Skeletal muscle tissue (tissue), 4 donors: ENCODE measurements around the gene PSMD6. TPM values are rescaled to one million over a fixed set of nuclear protein-coding genes. Genes with fewer than 3 reads are reported as not detected.

Source experiments
- H3K27ac ChIP-seq: one replicate; pipeline ENCODE4 v1.7.0; 2013; ENCODE audit warnings: mild to moderate bottlenecking, low read depth, low read length, inconsistent platforms
- H3K27me3 ChIP-seq, 3 donors: one replicate each; pipeline ENCODE4 v1.7.0; 2013; ENCODE audit warnings: low read length in 3 of 3; ENCODE audit not compliant: control insufficient read depth in 3 of 3, insufficient read depth in 3 of 3
- H3K36me3 ChIP-seq, 3 donors: one replicate each; pipeline ENCODE4 v1.7.0; 2013; ENCODE audit warnings: low read length in 3 of 3; ENCODE audit not compliant: control insufficient read depth in 3 of 3, insufficient read depth in 3 of 3
- H3K4me1 ChIP-seq, 3 donors: one replicate each; pipeline ENCODE4 v1.7.0; 2013; ENCODE audit warnings: low read length in 3 of 3, mild to moderate bottlenecking in 3 of 3; ENCODE audit not compliant: control insufficient read depth in 3 of 3, insufficient read depth in 3 of 3
- H3K4me3 ChIP-seq, 3 donors: one replicate each; pipeline ENCODE4 v1.7.0; 2013; ENCODE audit warnings: low read length in 3 of 3
- H3K9ac ChIP-seq, 3 donors: one replicate each; pipeline ENCODE4 v1.7.0; 2013; ENCODE audit warnings: low read length in 3 of 3, mild to moderate bottlenecking in 3 of 3, moderate library complexity in 2 of 3, low read depth in 1 of 3
- H3K9me3 ChIP-seq, 3 donors: one replicate each; pipeline ENCODE4 v1.7.0; 2013; ENCODE audit warnings: low read length in 3 of 3; ENCODE audit not compliant: control insufficient read depth in 3 of 3
- total RNA-seq: library from RNA; depleted of rRNA; stranded (reverse); fragments of >200 nt; gene quantifications from one replicate; pipeline ENCODE4 v1.2.3, GENCODE V29; 2014
- donor health status: Osteomylitis.

PSMD6 gene
- total RNA-seq, 1 donor from 2014 or later: 70.5 TPM

DNA sequence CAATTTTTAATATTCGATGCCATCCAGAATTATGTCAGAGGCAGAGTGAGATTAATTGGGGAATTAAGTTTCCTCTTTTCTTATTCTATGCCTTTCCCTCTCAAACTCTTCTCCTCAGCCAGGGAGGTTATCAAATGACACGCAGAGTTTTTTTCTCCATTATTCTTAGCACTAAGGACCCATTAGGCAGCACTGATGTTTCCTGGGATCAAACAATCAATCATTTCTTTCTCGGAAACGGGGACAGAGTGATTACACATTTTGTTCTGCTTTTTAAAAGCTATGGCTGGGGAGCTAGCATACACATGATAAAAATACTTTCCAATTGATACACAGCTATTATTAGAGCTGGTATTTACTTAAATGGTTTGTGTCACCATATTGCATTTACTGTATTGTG is 35.3 kb upstream of the PSMD6 start:
- Histone ChIP-seq H3K27me3 (no peaks in the 10 kb centered on the region), H3K4me3 (no peak overlapping the region), H3K9ac (no peak overlapping the region), H3K36me3 (no peaks in the 10 kb centered on the region), H3K27ac (no peak overlapping the region), H3K4me1 (no peaks in the 10 kb centered on the region), H3K9me3 (no peaks in the 10 kb centered on the region)

- Histone ChIP-seq H3K9me3 (no peaks in the 10 kb centered on the region), H3K4me1 (no peaks in the 10 kb centered on the region), H3K27me3 (no peaks in the 10 kb centered on the region), H3K4me3 (no peak overlapping the region), H3K27ac (no peak overlapping the region), H3K36me3 (no peaks in the 10 kb centered on the region), H3K9ac (no peak overlapping the region)
These were observed 33.9 kb upstream of the PSMD6 start for GRCh38 chr3:64057231-64057630.

DNA sequence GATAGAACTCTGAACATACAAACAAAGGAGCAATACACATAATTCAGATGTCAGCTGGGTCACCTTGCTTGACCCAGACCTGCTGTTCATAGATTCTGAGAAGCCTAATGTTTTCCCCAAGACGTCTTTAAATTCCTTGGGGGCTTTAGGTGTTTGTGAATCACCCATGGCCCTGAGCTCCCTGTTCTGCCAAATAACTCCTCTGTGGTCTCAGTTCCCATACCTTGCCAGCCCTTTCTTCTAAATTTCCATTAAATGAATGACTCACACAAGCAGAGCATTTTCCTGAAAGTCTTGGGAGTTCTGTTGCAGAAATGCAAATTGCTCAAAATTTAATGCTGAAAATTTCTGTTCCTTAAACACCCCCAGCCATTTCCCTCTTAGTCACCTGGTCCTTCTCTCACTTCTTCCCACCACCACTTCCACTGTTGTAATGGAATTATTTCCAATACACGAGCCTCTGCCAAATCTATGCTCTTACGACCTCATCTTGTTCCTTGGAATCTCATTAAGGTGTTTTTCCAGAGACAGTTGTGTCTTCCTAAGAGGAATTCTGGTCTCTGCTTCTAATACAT is 33.4 kb upstream of the PSMD6 start:
- Histone ChIP-seq H3K4me1 (no peaks in the 10 kb centered on the region), H3K9ac (no peak overlapping the region), H3K36me3 (no peaks in the 10 kb centered on the region), H3K27me3 (no peaks in the 10 kb centered on the region), H3K4me3 (no peak overlapping the region), H3K27ac (no peak overlapping the region), H3K9me3 (no peaks in the 10 kb centered on the region)

DNA sequence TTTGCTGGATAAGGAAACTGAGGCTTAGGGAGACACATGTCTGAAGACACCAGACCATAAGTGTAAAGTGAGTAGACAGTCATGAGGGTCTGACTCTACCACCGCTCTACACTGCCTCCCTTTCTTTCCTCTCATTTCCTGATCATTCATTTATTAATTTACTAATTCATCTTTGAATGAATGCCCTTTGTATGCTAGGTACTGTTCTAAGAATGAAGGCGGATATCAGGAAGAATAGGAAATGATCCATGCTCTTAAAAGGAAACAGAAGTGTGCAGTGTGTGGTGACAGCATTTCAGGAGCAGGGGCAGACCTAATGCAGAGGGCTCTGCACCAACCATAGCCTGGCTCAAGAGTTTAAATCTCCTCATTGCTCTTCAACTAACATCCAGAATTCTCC is 31.8 kb upstream of the PSMD6 start:
- Histone ChIP-seq H3K4me3 (no peak overlapping the region), H3K27ac (no peak overlapping the region), H3K36me3 (no peaks in the 10 kb centered on the region), H3K4me1 (no peaks in the 10 kb centered on the region), H3K27me3 (no peaks in the 10 kb centered on the region), H3K9ac (no peak overlapping the region), H3K9me3 (no peaks in the 10 kb centered on the region)

DNA sequence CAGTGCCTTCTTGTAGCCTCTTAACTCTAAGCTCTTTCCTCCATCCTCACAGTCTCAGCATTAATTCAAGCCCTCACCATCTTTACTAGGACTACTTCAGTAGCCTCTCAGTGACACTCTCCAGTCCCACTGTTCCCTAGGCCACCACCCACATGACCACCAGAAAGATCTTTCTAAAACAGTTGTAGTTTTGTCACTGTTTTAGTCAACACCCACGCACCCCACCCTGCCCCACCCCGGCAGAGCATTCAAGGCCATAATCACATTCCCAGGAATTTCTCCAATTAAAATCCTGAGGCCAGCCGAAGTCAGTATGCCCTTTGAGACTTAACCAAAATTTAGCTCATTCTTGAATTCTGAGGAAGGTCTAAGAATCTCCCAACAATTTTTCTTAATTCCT is 31.2 kb upstream of the PSMD6 start:
- Histone ChIP-seq H3K27me3 (no peaks in the 10 kb centered on the region), H3K4me1 (no peaks in the 10 kb centered on the region), H3K36me3 (no peaks in the 10 kb centered on the region), H3K27ac (no peak overlapping the region), H3K9me3 (no peaks in the 10 kb centered on the region), H3K4me3 (no peak overlapping the region), H3K9ac (no peak overlapping the region)

GRCh38 chr3:64053581-64053980 is 30.3 kb upstream of the PSMD6 start:
- no peaks in the 10 kb centered on the region for H3K36me3 ChIP-seq
- H3K27me3 ChIP-seq: no peaks in the 10 kb centered on the region
- H3K27ac ChIP-seq: no peak overlapping the region
- H3K4me3 ChIP-seq: no peak overlapping the region
- no peaks in the 10 kb centered on the region for H3K4me1 ChIP-seq
- no peaks in the 10 kb centered on the region for H3K9me3 ChIP-seq
- no peak overlapping the region for H3K9ac ChIP-seq

DNA sequence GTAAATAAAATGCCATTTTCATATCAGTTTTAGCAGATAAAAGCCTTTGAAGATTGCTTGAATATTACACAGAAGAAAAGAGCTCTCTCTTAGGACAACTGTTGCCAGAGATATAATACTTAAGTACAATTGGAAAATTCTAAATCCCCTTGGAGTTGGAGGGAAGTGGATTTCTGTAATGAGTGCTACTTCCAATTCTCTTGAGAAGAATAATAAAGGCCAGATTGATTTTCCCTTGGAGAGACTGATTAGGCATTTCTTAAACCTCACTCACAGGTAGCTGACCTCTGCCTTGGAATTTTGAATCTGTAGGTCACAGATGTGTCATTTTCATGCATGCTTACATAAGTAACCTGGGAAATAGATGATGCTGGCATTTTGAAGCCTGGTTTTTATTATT is 29.8 kb upstream of the PSMD6 start:
- Histone ChIP-seq H3K9me3 (no peaks in the 10 kb centered on the region), H3K4me1 (no peaks in the 10 kb centered on the region), H3K27me3 (no peaks in the 10 kb centered on the region), H3K9ac (no peak overlapping the region), H3K27ac (no peak overlapping the region), H3K4me3 (no peak overlapping the region), H3K36me3 (no peaks in the 10 kb centered on the region)

DNA sequence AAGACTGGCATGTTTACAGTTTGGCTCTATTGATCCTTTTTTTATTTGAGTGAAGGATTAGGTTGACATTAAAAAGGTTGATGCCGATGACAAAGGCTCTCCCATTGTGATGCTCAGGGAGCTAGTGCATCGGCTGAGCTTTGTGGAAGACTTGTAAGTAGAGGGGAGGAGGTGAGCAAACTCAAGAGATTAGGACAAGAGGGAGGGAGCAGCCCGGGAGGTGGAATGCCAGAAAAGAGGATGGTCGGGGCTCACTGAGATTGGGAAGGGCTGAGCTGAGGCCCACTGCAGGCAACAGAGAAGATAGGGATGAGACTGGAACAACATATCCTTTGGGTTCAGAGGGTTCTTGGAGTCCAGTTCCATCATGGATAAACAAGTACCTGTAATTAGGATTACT is 26.5 kb upstream of the PSMD6 start:
- no peaks in the 10 kb centered on the region for H3K9me3 ChIP-seq
- no peak overlapping the region for H3K9ac ChIP-seq
- H3K4me1 ChIP-seq: no peaks in the 10 kb centered on the region
- no peak overlapping the region for H3K27ac ChIP-seq
- H3K4me3 ChIP-seq: no peak overlapping the region
- no peaks in the 10 kb centered on the region for H3K36me3 ChIP-seq
- no peaks in the 10 kb centered on the region for H3K27me3 ChIP-seq

GRCh38 chr3:64049136-64049535 is 25.8 kb upstream of the PSMD6 start:
- no peaks in the 10 kb centered on the region for H3K4me1 ChIP-seq
- H3K9ac ChIP-seq: no peak overlapping the region
- H3K27ac ChIP-seq: no peak overlapping the region
- H3K27me3 ChIP-seq: no peaks in the 10 kb centered on the region
- H3K9me3 ChIP-seq: no peaks in the 10 kb centered on the region
- no peak overlapping the region for H3K4me3 ChIP-seq
- H3K36me3 ChIP-seq: no peaks in the 10 kb centered on the region

GRCh38 chr3:64048631-64049061 is 25.4 kb upstream of the PSMD6 start:
- H3K36me3 ChIP-seq: no peaks in the 10 kb centered on the region
- no peaks in the 10 kb centered on the region for H3K4me1 ChIP-seq
- no peak overlapping the region for H3K4me3 ChIP-seq
- H3K27ac ChIP-seq: no peak overlapping the region
- no peaks in the 10 kb centered on the region for H3K9me3 ChIP-seq
- H3K27me3 ChIP-seq: no peaks in the 10 kb centered on the region
- no peak overlapping the region for H3K9ac ChIP-seq

- Histone ChIP-seq H3K9ac (no peak overlapping the region), H3K4me1 (no peaks in the 10 kb centered on the region), H3K27me3 (no peaks in the 10 kb centered on the region), H3K4me3 (no peak overlapping the region), H3K27ac (no peak overlapping the region), H3K9me3 (no peaks in the 10 kb centered on the region), H3K36me3 (no peaks in the 10 kb centered on the region)
These were observed 24.5 kb upstream of the PSMD6 start for GRCh38 chr3:64047787-64048186.
